HEK293 (cell line): ENCODE data around the gene FDX2.

ENCODE experiments used
- CTCF ChIA-PET: fragments of 350-600 bp; formaldehyde crosslinking; extraction: SDS; loops from one replicate; lab custom pipeline; 2021; ENCODE audit warnings: antibody characterized with exemption; lab: Yijun Ruan, JAX
- POLR2A ChIA-PET: fragments of 300-600 bp; formaldehyde crosslinking; extraction: SDS; loops from one replicate; lab custom pipeline; 2020; ENCODE audit warnings: antibody characterized with exemption, inconsistent platforms; lab: Yijun Ruan, JAX
- H3K27ac ChIP-seq: fragments of 200-500 bp; sonication (Bioruptor generic); 2 replicates; pipeline ENCODE4 v1.5.1; 2014; ENCODE audit warnings: low read depth, low read length, control low read depth, inconsistent platforms; ENCODE audit errors: extremely low read depth
- H3K36me3 ChIP-seq, 2 experiments: fragments of 200-500 bp in 1 of 2; sonication (Bioruptor generic) in 1 of 2; 1 replicate in 1 of 2; 2 replicates in 1 of 2; pipeline ENCODE4 v1.5.1; 2014 to 2017; ENCODE audit warnings: inconsistent platforms in 2 of 2, low read length in 2 of 2; ENCODE audit not compliant: control insufficient read depth in 2 of 2, insufficient read depth in 1 of 2
- H3K4me1 ChIP-seq: fragments of 200-500 bp; sonication (Bioruptor generic); 2 replicates; pipeline ENCODE4 v1.5.1; 2014; ENCODE audit warnings: mild to moderate bottlenecking, low read length, inconsistent platforms; ENCODE audit not compliant: control insufficient read depth, insufficient read depth
- H3K4me3 ChIP-seq: 2 replicates; pipeline ENCODE4 v1.5.1; 2011; ENCODE audit warnings: low read depth, mild to moderate bottlenecking, control low read depth, low read length, moderate library complexity
- H3K9me3 ChIP-seq: fragments of 200-500 bp; sonication (Bioruptor generic); 2 replicates; pipeline ENCODE4 v1.5.1; 2014; ENCODE audit warnings: low read depth, low read length, inconsistent platforms; ENCODE audit not compliant: control insufficient read depth, insufficient read depth
- GLI2 ChIP-seq: fragments of 450-650 bp; formaldehyde crosslinking; IDR thresholded peaks from 2 replicates; pipeline ENCODE4; 2017; ENCODE audit warnings: missing biosample characterization, missing genetic modification characterization, low read depth, borderline replicate concordance
- KLF7 ChIP-seq: fragments of 450-650 bp; formaldehyde crosslinking; IDR thresholded peaks from 2 replicates; pipeline ENCODE4 v1.5.1; 2016; ENCODE audit warnings: missing biosample characterization, missing genetic modification characterization, borderline replicate concordance
- OSR2 ChIP-seq: fragments of 450-650 bp; formaldehyde crosslinking; IDR thresholded peaks from 2 replicates; pipeline ENCODE4 v1.5.1; 2016; ENCODE audit warnings: missing biosample characterization, missing genetic modification characterization
- ZBTB1 ChIP-seq: fragments of 450-650 bp; formaldehyde crosslinking; IDR thresholded peaks from 2 replicates; pipeline ENCODE4 v1.5.1; 2016; ENCODE audit warnings: missing biosample characterization, missing genetic modification characterization
- ZFP37 ChIP-seq: fragments of 450-650 bp; formaldehyde crosslinking; IDR thresholded peaks from 2 replicates; pipeline ENCODE4 v1.5.1; 2016; ENCODE audit warnings: missing biosample characterization, missing genetic modification characterization
- ZIC2 ChIP-seq: fragments of 450-650 bp; formaldehyde crosslinking; IDR thresholded peaks from 2 replicates; pipeline ENCODE4 v1.5.1; 2016; ENCODE audit warnings: missing biosample characterization, missing genetic modification characterization
- ZNF114 ChIP-seq: fragments of 450-650 bp; formaldehyde crosslinking; IDR thresholded peaks from 2 replicates; pipeline ENCODE4 v1.5.0; 2017; ENCODE audit warnings: missing biosample characterization, missing genetic modification characterization
- ZNF221 ChIP-seq: fragments of 450-650 bp; formaldehyde crosslinking; IDR thresholded peaks from 2 replicates; pipeline ENCODE4 v1.5.1; 2017; ENCODE audit warnings: missing biosample characterization, missing genetic modification characterization, borderline replicate concordance
- ZNF350 ChIP-seq: fragments of 450-650 bp; formaldehyde crosslinking; IDR thresholded peaks from 2 replicates; pipeline ENCODE4 v1.5.0; 2017; ENCODE audit warnings: missing biosample characterization, mild to moderate bottlenecking, missing genetic modification characterization
- ZNF514 ChIP-seq: fragments of 450-650 bp; formaldehyde crosslinking; IDR thresholded peaks from 2 replicates; pipeline ENCODE4 v1.5.1; 2016; ENCODE audit warnings: missing biosample characterization, missing genetic modification characterization
- ZNF626 ChIP-seq: fragments of 450-650 bp; sonication (Bioruptor Pico); formaldehyde crosslinking; IDR thresholded peaks from 2 replicates; pipeline ENCODE4 v1.5.1; 2018; ENCODE audit warnings: missing biosample characterization, missing genetic modification characterization, inconsistent platforms
- TF ChIP-seq, protein P1 (sequence below): fragments of 450-650 bp; formaldehyde crosslinking; IDR thresholded peaks from 2 replicates; pipeline ENCODE4 v1.5.1; 2017; ENCODE audit warnings: missing biosample characterization, mild to moderate bottlenecking, missing genetic modification characterization, moderate library complexity
- TF ChIP-seq, protein P2 (sequence below): fragments of 450-650 bp; formaldehyde crosslinking; IDR thresholded peaks from 2 replicates; pipeline ENCODE4 v1.5.1; 2017; ENCODE audit warnings: missing biosample characterization, missing genetic modification characterization
- TF ChIP-seq, protein P3 (sequence below): IDR thresholded peaks from 2 replicates; pipeline ENCODE4 v1.6.1; 2011; ENCODE audit warnings: mild to moderate bottlenecking, low read depth, low read length, borderline replicate concordance
- TF ChIP-seq, protein P4 (sequence below): fragments of 450-650 bp; formaldehyde crosslinking; IDR thresholded peaks from 2 replicates; pipeline ENCODE4 v1.5.1; 2016; ENCODE audit warnings: missing biosample characterization, missing genetic modification characterization, borderline replicate concordance

The FDX2 gene

DNA sequence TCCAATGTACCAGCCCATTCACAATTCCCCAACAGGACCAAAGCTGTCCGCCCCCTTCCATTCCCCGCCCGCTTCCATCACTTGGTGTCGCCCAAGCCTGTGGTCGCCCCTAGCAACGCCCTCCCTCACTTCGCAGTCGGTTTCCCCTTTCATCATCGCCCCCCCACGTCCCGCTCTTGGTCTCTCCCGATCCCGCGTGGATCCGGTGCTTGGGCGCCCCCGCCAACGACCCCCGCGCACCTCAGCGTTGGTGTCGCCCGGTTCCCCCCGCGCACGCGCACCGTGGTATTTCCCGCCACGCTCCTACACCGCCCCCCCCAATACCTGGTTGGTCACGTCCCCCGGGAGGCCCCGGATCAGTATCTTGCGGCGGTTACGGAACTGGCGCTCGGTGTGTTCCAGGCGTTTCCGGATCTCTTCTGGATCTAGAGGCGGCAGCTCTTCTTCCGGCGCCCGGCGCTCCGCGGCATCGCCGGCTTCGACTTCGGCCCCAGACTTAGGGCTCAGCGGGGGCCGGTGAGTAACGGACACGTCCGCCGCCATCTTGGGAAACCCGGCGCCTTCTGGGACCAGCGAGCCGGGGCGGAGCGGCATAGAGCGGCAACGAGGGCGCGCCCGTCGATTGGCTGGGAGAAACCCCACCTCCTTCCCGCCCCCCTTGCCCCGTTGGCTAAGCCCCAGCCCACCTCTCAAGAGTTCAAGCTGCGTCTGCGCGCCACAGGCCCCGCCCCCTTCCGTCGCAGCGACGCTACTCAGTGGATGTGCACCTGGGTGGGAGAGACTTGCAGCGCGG lies 17.3 kb upstream of the FDX2 start, which contains the start of gene RAVER1 (continued):
- TF ChIP-seq, protein P1, sequence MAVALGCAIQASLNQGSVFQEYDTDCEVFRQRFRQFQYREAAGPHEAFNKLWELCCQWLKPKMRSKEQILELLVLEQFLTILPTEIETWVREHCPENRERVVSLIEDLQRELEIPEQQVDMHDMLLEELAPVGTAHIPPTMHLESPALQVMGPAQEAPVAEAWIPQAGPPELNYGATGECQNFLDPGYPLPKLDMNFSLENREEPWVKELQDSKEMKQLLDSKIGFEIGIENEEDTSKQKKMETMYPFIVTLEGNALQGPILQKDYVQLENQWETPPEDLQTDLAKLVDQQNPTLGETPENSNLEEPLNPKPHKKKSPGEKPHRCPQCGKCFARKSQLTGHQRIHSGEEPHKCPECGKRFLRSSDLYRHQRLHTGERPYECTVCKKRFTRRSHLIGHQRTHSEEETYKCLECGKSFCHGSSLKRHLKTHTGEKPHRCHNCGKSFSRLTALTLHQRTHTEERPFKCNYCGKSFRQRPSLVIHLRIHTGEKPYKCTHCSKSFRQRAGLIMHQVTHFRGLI (tag by site-specific recombination) = peak; percentile 79
- TF ChIP-seq ZFP37 = peak; percentile 88
- no peak for TF ChIP-seq ZNF626 (tag by site-specific recombination)
- TF ChIP-seq, protein P2, sequence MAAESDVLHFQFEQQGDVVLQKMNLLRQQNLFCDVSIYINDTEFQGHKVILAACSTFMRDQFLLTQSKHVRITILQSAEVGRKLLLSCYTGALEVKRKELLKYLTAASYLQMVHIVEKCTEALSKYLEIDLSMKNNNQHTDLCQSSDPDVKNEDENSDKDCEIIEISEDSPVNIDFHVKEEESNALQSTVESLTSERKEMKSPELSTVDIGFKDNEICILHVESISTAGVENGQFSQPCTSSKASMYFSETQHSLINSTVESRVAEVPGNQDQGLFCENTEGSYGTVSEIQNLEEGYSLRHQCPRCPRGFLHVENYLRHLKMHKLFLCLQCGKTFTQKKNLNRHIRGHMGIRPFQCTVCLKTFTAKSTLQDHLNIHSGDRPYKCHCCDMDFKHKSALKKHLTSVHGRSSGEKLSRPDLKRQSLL = no peak
- no peak for TF ChIP-seq ZNF350
- no peak for TF ChIP-seq ZNF221
- TF ChIP-seq GLI2 (tag by site-specific recombination) = no peak; the same call in 1 of the 2 replicates
- no peak; the same call in 1 of the 2 replicates for TF ChIP-seq OSR2 (tag by site-specific recombination)
- TF ChIP-seq KLF7 (tag by site-specific recombination) = peak; percentile 86
- no peak for TF ChIP-seq ZNF514
- TF ChIP-seq ZNF114 = no peak
- TF ChIP-seq ZBTB1 (tag by site-specific recombination) = peak; percentile 32; the same call in 1 of the 2 replicates
- TF ChIP-seq, protein P3, sequence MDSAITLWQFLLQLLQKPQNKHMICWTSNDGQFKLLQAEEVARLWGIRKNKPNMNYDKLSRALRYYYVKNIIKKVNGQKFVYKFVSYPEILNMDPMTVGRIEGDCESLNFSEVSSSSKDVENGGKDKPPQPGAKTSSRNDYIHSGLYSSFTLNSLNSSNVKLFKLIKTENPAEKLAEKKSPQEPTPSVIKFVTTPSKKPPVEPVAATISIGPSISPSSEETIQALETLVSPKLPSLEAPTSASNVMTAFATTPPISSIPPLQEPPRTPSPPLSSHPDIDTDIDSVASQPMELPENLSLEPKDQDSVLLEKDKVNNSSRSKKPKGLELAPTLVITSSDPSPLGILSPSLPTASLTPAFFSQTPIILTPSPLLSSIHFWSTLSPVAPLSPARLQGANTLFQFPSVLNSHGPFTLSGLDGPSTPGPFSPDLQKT = no peak
- TF ChIP-seq, all 188 proteins: peak for 89

DNA sequence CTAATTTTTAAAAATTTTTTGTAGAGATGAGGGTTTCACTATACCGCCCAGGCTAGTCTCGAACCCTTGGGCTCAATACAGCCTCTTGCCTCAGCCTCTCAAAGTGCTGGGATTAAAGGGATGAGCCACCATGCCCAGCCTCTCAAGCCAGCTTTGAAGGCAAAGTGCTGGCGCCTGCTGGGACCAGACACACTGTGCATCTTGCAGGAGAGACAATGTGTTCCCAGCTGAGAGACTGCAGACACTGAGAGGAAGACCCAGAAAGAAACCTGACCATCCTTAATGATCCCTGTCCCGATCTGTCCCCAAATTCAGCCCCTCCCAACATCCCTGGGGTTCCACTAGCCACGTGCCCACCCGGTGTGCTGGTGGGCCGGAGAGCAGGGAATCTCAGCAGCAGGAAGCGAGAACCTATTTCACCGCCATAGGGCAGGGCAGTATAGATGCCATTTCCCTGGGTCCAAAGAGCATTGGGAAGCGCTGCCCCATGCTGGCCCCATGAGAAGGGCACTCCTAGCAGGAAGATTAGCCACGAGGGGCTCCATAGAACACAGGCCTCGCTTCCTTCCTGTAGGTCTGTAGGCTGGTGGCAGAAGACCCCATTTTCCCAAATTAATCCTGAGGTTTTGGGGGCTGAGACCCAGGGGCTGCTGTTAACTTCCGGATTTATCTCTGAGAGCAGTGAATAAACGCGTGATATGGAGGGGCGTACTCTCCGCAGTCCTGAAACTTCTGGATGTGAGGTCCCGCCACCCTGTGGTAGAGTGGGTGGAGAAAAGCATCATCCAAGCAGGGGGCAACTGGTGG lies 16.5 kb upstream of the FDX2 start:
- POLR2A ChIA-PET = interaction anchor here (0.6 to 2.9 kb wide), 6 partner anchors 8 to 48 kb away, joined by 4 to 32 read pairs (median 12); partner anchors contain the start of genes ICAM5 and TYK2
- Histone ChIP-seq H3K27ac (peak overlapping the region; percentile 78; the same call in 1 of the 2 replicates), H3K36me3 (peaks cover 10 to 46% of the 10 kb centered on the region in 2 experiments; a peak in 2 of 3 replicates)
- TF ChIP-seq ZIC2 (tag by site-specific recombination) = peak; percentile 44; the same call in 1 of the 2 replicates
- TF ChIP-seq, protein P4, sequence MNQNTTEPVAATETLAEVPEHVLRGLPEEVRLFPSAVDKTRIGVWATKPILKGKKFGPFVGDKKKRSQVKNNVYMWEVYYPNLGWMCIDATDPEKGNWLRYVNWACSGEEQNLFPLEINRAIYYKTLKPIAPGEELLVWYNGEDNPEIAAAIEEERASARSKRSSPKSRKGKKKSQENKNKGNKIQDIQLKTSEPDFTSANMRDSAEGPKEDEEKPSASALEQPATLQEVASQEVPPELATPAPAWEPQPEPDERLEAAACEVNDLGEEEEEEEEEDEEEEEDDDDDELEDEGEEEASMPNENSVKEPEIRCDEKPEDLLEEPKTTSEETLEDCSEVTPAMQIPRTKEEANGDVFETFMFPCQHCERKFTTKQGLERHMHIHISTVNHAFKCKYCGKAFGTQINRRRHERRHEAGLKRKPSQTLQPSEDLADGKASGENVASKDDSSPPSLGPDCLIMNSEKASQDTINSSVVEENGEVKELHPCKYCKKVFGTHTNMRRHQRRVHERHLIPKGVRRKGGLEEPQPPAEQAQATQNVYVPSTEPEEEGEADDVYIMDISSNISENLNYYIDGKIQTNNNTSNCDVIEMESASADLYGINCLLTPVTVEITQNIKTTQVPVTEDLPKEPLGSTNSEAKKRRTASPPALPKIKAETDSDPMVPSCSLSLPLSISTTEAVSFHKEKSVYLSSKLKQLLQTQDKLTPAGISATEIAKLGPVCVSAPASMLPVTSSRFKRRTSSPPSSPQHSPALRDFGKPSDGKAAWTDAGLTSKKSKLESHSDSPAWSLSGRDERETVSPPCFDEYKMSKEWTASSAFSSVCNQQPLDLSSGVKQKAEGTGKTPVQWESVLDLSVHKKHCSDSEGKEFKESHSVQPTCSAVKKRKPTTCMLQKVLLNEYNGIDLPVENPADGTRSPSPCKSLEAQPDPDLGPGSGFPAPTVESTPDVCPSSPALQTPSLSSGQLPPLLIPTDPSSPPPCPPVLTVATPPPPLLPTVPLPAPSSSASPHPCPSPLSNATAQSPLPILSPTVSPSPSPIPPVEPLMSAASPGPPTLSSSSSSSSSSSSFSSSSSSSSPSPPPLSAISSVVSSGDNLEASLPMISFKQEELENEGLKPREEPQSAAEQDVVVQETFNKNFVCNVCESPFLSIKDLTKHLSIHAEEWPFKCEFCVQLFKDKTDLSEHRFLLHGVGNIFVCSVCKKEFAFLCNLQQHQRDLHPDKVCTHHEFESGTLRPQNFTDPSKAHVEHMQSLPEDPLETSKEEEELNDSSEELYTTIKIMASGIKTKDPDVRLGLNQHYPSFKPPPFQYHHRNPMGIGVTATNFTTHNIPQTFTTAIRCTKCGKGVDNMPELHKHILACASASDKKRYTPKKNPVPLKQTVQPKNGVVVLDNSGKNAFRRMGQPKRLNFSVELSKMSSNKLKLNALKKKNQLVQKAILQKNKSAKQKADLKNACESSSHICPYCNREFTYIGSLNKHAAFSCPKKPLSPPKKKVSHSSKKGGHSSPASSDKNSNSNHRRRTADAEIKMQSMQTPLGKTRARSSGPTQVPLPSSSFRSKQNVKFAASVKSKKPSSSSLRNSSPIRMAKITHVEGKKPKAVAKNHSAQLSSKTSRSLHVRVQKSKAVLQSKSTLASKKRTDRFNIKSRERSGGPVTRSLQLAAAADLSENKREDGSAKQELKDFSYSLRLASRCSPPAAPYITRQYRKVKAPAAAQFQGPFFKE = no peak
- TF ChIP-seq, all 188 proteins: peak for 1
- CTCF ChIA-PET = interaction anchor here (1.3 to 2.8 kb wide), 3 partner anchors 56 to 73 kb away, joined by 5 to 19 read pairs (median 12); no protein-coding TSS in a partner anchor
- H3K4me1 ChIP-seq = no peaks in the 10 kb centered on the region
- H3K9me3 ChIP-seq = no peaks in the 10 kb centered on the region
- H3K4me3 ChIP-seq = peak overlapping the region; percentile 92
